HepG2 (cell line): Measurements from ENCODE around the gene VPS52. TPM values are rescaled to one million over a fixed set of nuclear protein-coding genes. Genes with fewer than 3 reads are reported as not detected.
A peak's percentile ranks its signal among the peaks of the same experiment; 100 is the strongest.

Experiments used
- AGO2 ChIP-seq: fragments of 200-400 bp; formaldehyde crosslinking; optimal IDR thresholded peaks from 2 replicates; pipeline ENCODE3; 2017; ENCODE audit warnings: mild to moderate bottlenecking, low read depth, low read length, moderate library complexity
- ATM ChIP-seq: fragments of 450-650 bp; IDR thresholded peaks from 2 replicates; pipeline ENCODE4 v1.7.1; 2017; ENCODE audit warnings: mild to moderate bottlenecking, borderline replicate concordance
- CHCHD3 ChIP-seq: sonication (generic); formaldehyde crosslinking; IDR thresholded peaks from 2 replicates; pipeline ENCODE4 v1.8.0; 2022; ENCODE audit warnings: mild to moderate bottlenecking, missing genetic modification reagents, moderate library complexity
- GPN1 ChIP-seq: sonication (generic); formaldehyde crosslinking; IDR thresholded peaks from 2 replicates; pipeline ENCODE4 v1.5.1; 2020; ENCODE audit warnings: missing genetic modification reagents, borderline replicate concordance
- HES4 ChIP-seq: sonication (generic); formaldehyde crosslinking; IDR thresholded peaks from 2 replicates; pipeline ENCODE4 v1.9.0; 2021; ENCODE audit warnings: mild to moderate bottlenecking, missing genetic modification reagents, borderline replicate concordance
- HNRNPL ChIP-seq: fragments of 200-400 bp; formaldehyde crosslinking; IDR thresholded peaks from 2 replicates; pipeline ENCODE4 v1.6.1; 2017; ENCODE audit warnings: mild to moderate bottlenecking, low read depth, low read length
- JDP2 ChIP-seq: sonication (generic); formaldehyde crosslinking; IDR thresholded peaks from 2 replicates; pipeline ENCODE4 v1.8.1; 2022; ENCODE audit warnings: missing genetic modification reagents, borderline replicate concordance
- KLF6 ChIP-seq: IDR thresholded peaks from 2 replicates; pipeline ENCODE4 v1.8.0; 2016; ENCODE audit warnings: missing biosample characterization, missing genetic modification reagents
- NR1H2 ChIP-seq: sonication (generic); formaldehyde crosslinking; IDR thresholded peaks from 2 replicates; pipeline ENCODE4 v1.8.1; 2022; ENCODE audit warnings: low read depth, missing genetic modification reagents, borderline replicate concordance
- PITX1 ChIP-seq: sonication (generic); formaldehyde crosslinking; IDR thresholded peaks from 2 replicates; pipeline ENCODE4 v1.5.1; 2020; ENCODE audit warnings: mild to moderate bottlenecking, missing genetic modification reagents
- REL ChIP-seq: sonication (generic); formaldehyde crosslinking; conservative IDR thresholded peaks from 2 replicates; pipeline ENCODE4 v1.8.0; 2022; ENCODE audit warnings: mild to moderate bottlenecking, missing genetic modification reagents, moderate library complexity
- RXRA ChIP-seq: sonication (generic); formaldehyde crosslinking; IDR thresholded peaks from 2 replicates; pipeline ENCODE4 v1.5.1; 2020; ENCODE audit warnings: missing genetic modification reagents
- SALL1 ChIP-seq: sonication (generic); formaldehyde crosslinking; IDR thresholded peaks from 2 replicates; pipeline ENCODE4 v1.8.0; 2022; ENCODE audit warnings: mild to moderate bottlenecking, missing genetic modification reagents
- SIN3B ChIP-seq: fragments of 150-350 bp; IDR thresholded peaks from 2 replicates; pipeline ENCODE4 v1.6.1; 2014; ENCODE audit warnings: low read length
- SOX13 ChIP-seq, 3 experiments: fragments of 450-650 bp in 1 of 3; sonication (generic) in 1 of 3; formaldehyde crosslinking in 1 of 3; IDR thresholded peaks in 2 of 3; conservative IDR thresholded peaks in 1 of 3; 2 replicates each; pipeline versions ENCODE4 v1.5.0 to v1.6.1; 2016 to 2020; ENCODE audit warnings: antibody characterized with exemption in 1 of 3, mild to moderate bottlenecking in 1 of 3, missing compliant biosample characterization in 1 of 3, missing genetic modification reagents in 1 of 3, moderate library complexity in 1 of 3
- TGIF2 ChIP-seq: IDR thresholded peaks from 2 replicates; pipeline ENCODE4 v1.6.1; 2016; ENCODE audit warnings: control low read depth, missing compliant biosample characterization
- YEATS2 ChIP-seq: sonication (generic); formaldehyde crosslinking; IDR thresholded peaks from 2 replicates; pipeline ENCODE4 v1.4.0; 2020; ENCODE audit warnings: missing genetic modification reagents, borderline replicate concordance
- ZBTB7A ChIP-seq: sonication (generic); formaldehyde crosslinking; IDR thresholded peaks from 2 replicates; pipeline ENCODE4 v1.8.0; 2022; ENCODE audit warnings: mild to moderate bottlenecking, missing genetic modification reagents
- ZNF264 ChIP-seq: sonication (generic); formaldehyde crosslinking; IDR thresholded peaks from 2 replicates; pipeline ENCODE4 v1.4.0; 2020; ENCODE audit warnings: missing genetic modification reagents
- ZNF552 ChIP-seq: sonication (generic); formaldehyde crosslinking; IDR thresholded peaks from 2 replicates; pipeline ENCODE4 v1.9.0; 2022; ENCODE audit warnings: missing genetic modification reagents, mild to moderate bottlenecking, borderline replicate concordance
- ZNF598 ChIP-seq: sonication (generic); formaldehyde crosslinking; IDR thresholded peaks from 2 replicates; pipeline ENCODE4 v1.5.1; 2020; ENCODE audit warnings: mild to moderate bottlenecking, missing genetic modification reagents, borderline replicate concordance
- ZNF605 ChIP-seq: sonication (generic); formaldehyde crosslinking; IDR thresholded peaks from 2 replicates; pipeline ENCODE4 v1.8.0; 2022; ENCODE audit warnings: mild to moderate bottlenecking, missing genetic modification reagents
- ZNF709 ChIP-seq: sonication (generic); formaldehyde crosslinking; IDR thresholded peaks from 2 replicates; pipeline ENCODE4 v1.5.0; 2020; ENCODE audit warnings: mild to moderate bottlenecking, missing genetic modification reagents
- ZNF777 ChIP-seq: sonication (generic); formaldehyde crosslinking; IDR thresholded peaks from 2 replicates; pipeline ENCODE4 v1.4.0; 2020; ENCODE audit warnings: missing genetic modification reagents
- ZNF788 ChIP-seq: sonication (generic); formaldehyde crosslinking; IDR thresholded peaks from 2 replicates; pipeline ENCODE4 v1.5.0; 2020; ENCODE audit warnings: mild to moderate bottlenecking, missing genetic modification reagents, borderline replicate concordance
- polyA plus RNA-seq, 8 experiments: library from polyadenylated mRNA; depleted of rRNA in 3 of 8; stranded (reverse) in 7 of 8; unstranded in 1 of 8; fragments of >200 nt; fragmentation: Illumina TruSeq in 4 of 8; extraction: Trizol in 4 of 8; gene quantifications; 2 replicates each; pipeline versions ENCODE4 v1.2.1 to v1.2.3, GENCODE V29; 2011 to 2016; ENCODE audit warnings: low read depth in 4 of 8, missing spikeins in 1 of 8, mixed read lengths in 1 of 8; ENCODE audit not compliant: insufficient read depth in 1 of 8
- total RNA-seq, 5 experiments: library from RNA; depleted of rRNA; stranded (reverse); fragments of >200 nt; fragmentation: Illumina TruSeq; extraction: Trizol; gene quantifications; 2 replicates each; pipeline ENCODE4 v1.2.3, GENCODE V29; 2016; ENCODE audit warnings: low read depth in 1 of 5
- TF ChIP-seq, protein P1 (sequence below): sonication (generic); formaldehyde crosslinking; IDR thresholded peaks from 2 replicates; pipeline ENCODE4 v1.4.0; 2020; ENCODE audit warnings: missing genetic modification reagents
- TF ChIP-seq, protein P2 (sequence below): sonication (generic); formaldehyde crosslinking; IDR thresholded peaks from 2 replicates; pipeline ENCODE4 v1.5.1; 2020; ENCODE audit warnings: missing genetic modification reagents, mild to moderate bottlenecking, borderline replicate concordance

VPS52 gene
- total and polyA plus RNA-seq, 2 of the 13 experiments (the other 11 are each of a cell fraction or from before 2014, with no cell fraction given), result 48.9 to 85.5 TPM

DNA sequence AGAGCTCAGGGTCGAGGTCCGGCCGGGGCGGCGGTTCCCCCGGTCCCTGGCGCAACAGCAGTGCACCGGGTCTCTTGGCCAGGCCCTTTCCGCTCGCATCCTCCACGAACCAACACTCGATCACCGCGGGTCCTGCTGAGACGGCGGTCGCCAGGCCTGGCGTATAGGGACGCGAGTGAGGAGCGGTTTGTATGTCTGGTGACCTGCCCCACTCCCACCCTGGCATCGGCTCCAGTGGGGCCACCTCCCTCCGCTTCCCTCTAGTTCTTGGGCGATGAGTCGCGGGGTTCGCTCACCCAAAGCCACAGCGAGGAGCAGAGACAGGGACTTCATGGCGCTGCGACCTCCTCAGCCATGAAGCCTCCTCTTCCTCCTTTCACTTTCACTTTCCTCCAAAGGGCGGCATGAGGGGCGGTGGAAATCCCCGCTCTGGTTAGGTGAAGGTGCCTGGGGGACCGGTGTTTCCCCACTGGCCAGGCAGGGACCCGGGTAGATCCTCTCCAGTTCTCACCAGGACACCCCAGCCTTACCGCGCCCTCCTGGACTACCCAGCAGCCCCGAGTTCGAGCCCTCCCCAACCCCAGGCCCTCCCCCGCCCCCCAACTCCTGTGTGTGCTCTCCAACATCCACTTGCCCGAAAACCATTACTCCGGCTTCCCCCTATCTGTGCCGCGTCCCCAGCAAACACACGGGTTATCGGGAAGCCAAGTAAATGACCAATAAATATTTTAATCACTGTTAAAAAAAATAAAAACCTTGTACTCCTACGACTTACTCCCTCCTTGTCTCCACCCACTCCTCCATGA lies 42.2 kb upstream of the VPS52 start, which contains the start of gene TAPBP (continued):
- peak; percentile 91; the same call in 1 of the 2 replicates for TF ChIP-seq ZNF605
- 0 out of 2 replicates have a peak, but pooled peaks have one; percentile 53 for TF ChIP-seq CHCHD3 (CRISPR knock-in tag)
- no peak for TF ChIP-seq GPN1 (CRISPR knock-in tag)
- TF ChIP-seq ZNF777 (CRISPR knock-in tag), result peak; percentile 40; the same call in 1 of the 2 replicates
- 0 out of 2 replicates have a peak, but pooled peaks have one; percentile 59 for TF ChIP-seq HES4 (CRISPR knock-in tag)
- peak; percentile 81 for TF ChIP-seq TGIF2 (CRISPR knock-in tag)
- TF ChIP-seq JDP2 (CRISPR knock-in tag), result no peak
- no peak for TF ChIP-seq SOX13 (IDR thresholded peaks at IDR 0.05)
- peak in 1 of 2 experiments; percentile 35; a peak in 1 of 4 replicates for TF ChIP-seq SOX13 (CRISPR knock-in tag; conservative IDR thresholded peaks at IDR 0.05 in 1 of 2, IDR thresholded peaks at IDR 0.05 in 1 of 2)
- 0 out of 2 replicates have a peak, but pooled peaks have one; percentile 66 for TF ChIP-seq ZNF788 (CRISPR knock-in tag)
- no peak; the same call in 1 of the 2 replicates for TF ChIP-seq SIN3B
- TF ChIP-seq ZNF264 (CRISPR knock-in tag), result no peak
- 0 out of 2 replicates have a peak, but pooled peaks have one; percentile 28 for TF ChIP-seq RXRA (CRISPR knock-in tag)
- 0 out of 2 replicates have a peak, but pooled peaks have one; percentile 31 for TF ChIP-seq ZNF709 (CRISPR knock-in tag)
- peak; percentile 80 for TF ChIP-seq SALL1 (CRISPR knock-in tag)
- peak; percentile 36; the same call in 1 of the 2 replicates for TF ChIP-seq ZBTB7A
- no peak; the same call in 1 of the 2 replicates for TF ChIP-seq ZNF598 (CRISPR knock-in tag)
- TF ChIP-seq, protein P1, sequence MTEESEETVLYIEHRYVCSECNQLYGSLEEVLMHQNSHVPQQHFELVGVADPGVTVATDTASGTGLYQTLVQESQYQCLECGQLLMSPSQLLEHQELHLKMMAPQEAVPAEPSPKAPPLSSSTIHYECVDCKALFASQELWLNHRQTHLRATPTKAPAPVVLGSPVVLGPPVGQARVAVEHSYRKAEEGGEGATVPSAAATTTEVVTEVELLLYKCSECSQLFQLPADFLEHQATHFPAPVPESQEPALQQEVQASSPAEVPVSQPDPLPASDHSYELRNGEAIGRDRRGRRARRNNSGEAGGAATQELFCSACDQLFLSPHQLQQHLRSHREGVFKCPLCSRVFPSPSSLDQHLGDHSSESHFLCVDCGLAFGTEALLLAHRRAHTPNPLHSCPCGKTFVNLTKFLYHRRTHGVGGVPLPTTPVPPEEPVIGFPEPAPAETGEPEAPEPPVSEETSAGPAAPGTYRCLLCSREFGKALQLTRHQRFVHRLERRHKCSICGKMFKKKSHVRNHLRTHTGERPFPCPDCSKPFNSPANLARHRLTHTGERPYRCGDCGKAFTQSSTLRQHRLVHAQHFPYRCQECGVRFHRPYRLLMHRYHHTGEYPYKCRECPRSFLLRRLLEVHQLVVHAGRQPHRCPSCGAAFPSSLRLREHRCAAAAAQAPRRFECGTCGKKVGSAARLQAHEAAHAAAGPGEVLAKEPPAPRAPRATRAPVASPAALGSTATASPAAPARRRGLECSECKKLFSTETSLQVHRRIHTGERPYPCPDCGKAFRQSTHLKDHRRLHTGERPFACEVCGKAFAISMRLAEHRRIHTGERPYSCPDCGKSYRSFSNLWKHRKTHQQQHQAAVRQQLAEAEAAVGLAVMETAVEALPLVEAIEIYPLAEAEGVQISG (CRISPR knock-in tag), result peak; percentile 60
- peak; percentile 45; the same call in 1 of the 2 replicates for TF ChIP-seq ZNF552
- 0 out of 2 replicates have a peak, but pooled peaks have one; percentile 42 for TF ChIP-seq YEATS2 (CRISPR knock-in tag)
- no peak for TF ChIP-seq ATM
- TF ChIP-seq, protein P2, sequence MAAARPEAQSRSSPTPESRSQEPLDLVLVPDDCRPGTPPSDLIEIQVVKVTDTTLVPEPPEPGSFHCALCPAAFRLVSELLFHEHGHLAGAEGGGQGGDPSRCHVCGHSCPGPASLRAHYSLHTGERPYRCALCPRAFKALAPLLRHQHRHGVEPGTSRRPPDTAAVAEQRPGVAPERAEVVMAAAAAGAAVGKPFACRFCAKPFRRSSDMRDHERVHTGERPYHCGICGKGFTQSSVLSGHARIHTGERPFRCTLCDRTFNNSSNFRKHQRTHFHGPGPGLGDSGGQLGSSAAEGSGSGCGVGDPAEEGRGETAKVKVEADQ (CRISPR knock-in tag), result no peak; the same call in 1 of the 2 replicates
- TF ChIP-seq REL (CRISPR knock-in tag), result peak; percentile 79; the same call in 1 of the 2 replicates
- 0 out of 2 replicates have a peak, but pooled peaks have one; percentile 39 for TF ChIP-seq KLF6 (CRISPR knock-in tag)
- no peak for TF ChIP-seq NR1H2 (CRISPR knock-in tag)
- 0 out of 2 replicates have a peak, but pooled peaks have one; percentile 42 for TF ChIP-seq PITX1 (CRISPR knock-in tag)
- peak; percentile 94 for TF ChIP-seq AGO2
- 0 out of 2 replicates have a peak, but pooled peaks have one; percentile 61 for TF ChIP-seq HNRNPL
